Islet of Langerhans (tissue), 1 donor: Measurements from ENCODE around the gene CTSL.

ENCODE experiments used
- FAIRE-seq: peaks from one replicate; lab custom pipeline; 2011; peaks lifted over from hg19 to GRCh38; lab: Jason Lieb, UNC

CTSL gene

GRCh38 chr9:87701491-87701890 is 24.4 kb upstream of the CTSL start:
- no peak for FAIRE-seq

GRCh38 chr9:87701931-87702421 is 23.9 kb upstream of the CTSL start:
- FAIRE-seq, result no peak

GRCh38 chr9:87702921-87703320 is 23.0 kb upstream of the CTSL start:
- no peak for FAIRE-seq

GRCh38 chr9:87703636-87704276 is 22.2 kb upstream of the CTSL start:
- FAIRE-seq, result no peak

GRCh38 chr9:87704342-87704741 is 21.6 kb upstream of the CTSL start:
- FAIRE-seq, result no peak

GRCh38 chr9:87706066-87706739 is 19.7 kb upstream of the CTSL start:
- no peak for FAIRE-seq

- FAIRE-seq, result no peak
Measured at GRCh38 chr9:87707805-87708506, 18.0 kb upstream of the CTSL start.

- FAIRE-seq, result peak; percentile 91
Measured at GRCh38 chr9:87708546-87708945, 17.4 kb upstream of the CTSL start.

- FAIRE-seq, result no peak
Measured at GRCh38 chr9:87708986-87709728, 16.8 kb upstream of the CTSL start.

GRCh38 chr9:87710443-87710842 is 15.5 kb upstream of the CTSL start:
- no peak for FAIRE-seq

- no peak for FAIRE-seq
Measured at GRCh38 chr9:87711857-87712800, 13.8 kb upstream of the CTSL start.

GRCh38 chr9:87712801-87713277 is 13.1 kb upstream of the CTSL start:
- no peak for FAIRE-seq

- peak; percentile 27 for FAIRE-seq
Measured at GRCh38 chr9:87713278-87713987, 12.5 kb upstream of the CTSL start.

GRCh38 chr9:87713988-87714330 is 12.0 kb upstream of the CTSL start:
- no peak for FAIRE-seq

- FAIRE-seq, result no peak
Measured at GRCh38 chr9:87714819-87715218, 11.1 kb upstream of the CTSL start.

- FAIRE-seq, result no peak
Measured at GRCh38 chr9:87716141-87716540, 9.8 kb upstream of the CTSL start.

- FAIRE-seq, result no peak
Measured at GRCh38 chr9:87717456-87717855, 8.5 kb upstream of the CTSL start.

GRCh38 chr9:87718231-87718630 is 7.7 kb upstream of the CTSL start:
- no peak for FAIRE-seq

GRCh38 chr9:87718852-87719612 is 6.9 kb upstream of the CTSL start:
- FAIRE-seq, result no peak

- FAIRE-seq, result no peak
Measured at GRCh38 chr9:87720173-87720572, 5.7 kb upstream of the CTSL start.
